Hematopoietic multipotent progenitor cell treated with erythropoietin and hydrocortisone succinate and interleukin-3 and kit ligand, for 4 days (in vitro differentiated cells): ENCODE results near the gene ZDHHC20.

Source experiments
- DNase-seq: peaks from one replicate; pipeline ENCODE4 v3.0.0-alpha.2; 2015

Gene ZDHHC20

DNA sequence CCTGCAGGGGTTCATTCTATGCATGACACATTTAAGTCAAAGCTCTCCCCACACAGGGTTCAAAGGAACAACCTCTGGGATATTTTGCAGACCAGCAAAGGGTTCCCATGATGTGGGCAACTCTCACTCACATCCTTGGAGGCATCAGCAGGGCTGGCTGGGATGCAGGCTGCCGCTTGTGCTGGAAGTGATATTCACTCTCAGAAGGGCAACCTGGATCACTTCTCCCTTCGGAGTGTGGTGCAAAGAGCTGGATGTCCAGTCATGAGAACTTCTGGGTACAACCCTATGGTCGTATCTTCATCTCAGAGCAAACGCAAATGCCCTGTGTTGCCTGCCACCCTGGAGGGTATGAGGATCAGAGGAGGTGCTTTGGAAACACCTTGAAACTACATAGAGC is 98.6 kb downstream of the ZDHHC20 start:
- no peak for DNase-seq

DNA sequence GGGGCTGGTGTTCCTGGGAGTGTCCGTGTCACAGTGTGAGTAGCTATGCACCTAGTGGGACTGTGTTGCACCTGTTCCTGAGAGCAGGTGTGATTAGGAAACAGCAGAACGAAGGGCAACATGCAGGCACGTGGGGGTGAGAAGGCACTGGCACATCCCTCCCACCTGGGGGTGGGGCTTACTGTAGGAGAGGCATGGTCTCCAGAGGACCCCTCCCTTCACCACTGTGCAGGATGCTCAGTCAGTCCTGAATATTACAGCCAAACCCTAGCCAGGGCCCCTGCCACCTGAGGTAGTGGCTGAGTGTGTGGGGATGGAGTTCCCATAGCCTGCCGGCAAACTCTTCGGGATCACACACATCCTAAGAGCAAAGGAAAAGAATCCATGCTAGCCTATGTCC is 99.2 kb downstream of the ZDHHC20 start:
- DNase-seq: no peak

DNA sequence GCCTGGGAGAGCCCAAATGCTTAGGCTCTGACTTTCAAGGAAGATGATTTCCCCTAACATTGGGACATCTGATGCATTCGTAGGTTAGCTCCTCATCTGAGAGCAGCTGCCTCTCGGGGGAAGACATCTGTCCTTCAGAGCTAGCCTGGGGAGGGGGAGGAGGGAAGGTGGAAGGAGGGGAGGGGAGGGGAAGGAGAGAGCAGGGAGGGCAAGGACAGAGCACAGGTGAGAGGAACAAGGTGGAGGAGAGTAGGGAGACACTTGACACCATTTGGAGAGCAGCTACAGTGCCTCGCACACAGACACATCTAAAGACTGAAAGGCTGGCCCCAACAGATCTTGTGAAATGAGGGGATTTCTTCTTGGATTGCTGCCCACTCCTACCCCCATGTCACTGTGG is 103.8 kb downstream of the ZDHHC20 start:
- DNase-seq: no peak

DNA sequence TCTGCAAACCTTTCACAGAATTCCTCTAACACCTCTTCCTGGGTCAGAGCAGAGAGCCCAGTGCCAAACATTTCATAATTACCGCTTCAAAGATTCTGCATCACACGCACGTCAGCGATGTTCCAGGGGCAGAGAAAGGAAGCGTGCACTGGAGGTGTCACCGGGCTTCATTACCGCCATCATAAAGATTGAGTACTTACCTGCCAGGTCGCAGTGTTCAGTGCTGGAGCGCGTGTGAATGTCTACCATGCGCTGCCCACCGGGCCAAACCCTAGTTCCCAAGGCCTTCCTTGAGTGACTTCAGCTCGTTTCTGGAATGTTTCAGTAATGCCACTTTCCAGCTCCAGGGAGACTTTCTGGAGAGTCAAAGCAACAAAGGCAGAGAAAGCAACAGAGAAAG is 104.4 kb downstream of the ZDHHC20 start:
- no peak for DNase-seq

DNA sequence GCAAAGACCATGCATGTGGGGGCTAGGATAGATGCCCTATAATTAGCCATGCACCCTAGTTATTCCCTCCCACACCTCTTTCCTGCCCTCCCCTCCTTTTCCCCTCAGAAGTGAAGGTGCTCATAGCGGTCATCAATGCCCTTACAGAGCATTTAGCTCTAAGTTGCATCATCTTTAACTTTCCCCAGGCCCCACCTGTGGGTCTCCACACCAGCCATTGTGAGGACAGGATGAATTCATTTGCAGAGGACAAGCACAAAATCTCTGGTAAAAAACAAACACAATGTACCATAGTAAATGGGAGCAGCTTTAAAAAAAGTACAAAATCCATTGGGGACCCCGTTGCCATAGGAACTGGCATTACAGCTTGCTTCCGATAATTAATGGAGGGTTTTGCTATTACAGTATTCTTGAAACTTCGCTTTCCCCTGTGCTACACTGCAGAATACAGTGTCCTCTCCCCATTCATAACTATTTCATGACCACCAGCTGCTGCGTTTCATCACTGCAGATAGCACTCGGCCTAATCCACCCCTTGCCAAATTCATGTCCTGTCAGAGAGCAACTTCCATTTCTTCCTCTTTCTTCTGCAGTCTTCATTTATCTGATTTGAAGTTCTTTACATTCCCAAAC is 110.5 kb downstream of the ZDHHC20 start:
- DNase-seq: peak; percentile 58

DNA sequence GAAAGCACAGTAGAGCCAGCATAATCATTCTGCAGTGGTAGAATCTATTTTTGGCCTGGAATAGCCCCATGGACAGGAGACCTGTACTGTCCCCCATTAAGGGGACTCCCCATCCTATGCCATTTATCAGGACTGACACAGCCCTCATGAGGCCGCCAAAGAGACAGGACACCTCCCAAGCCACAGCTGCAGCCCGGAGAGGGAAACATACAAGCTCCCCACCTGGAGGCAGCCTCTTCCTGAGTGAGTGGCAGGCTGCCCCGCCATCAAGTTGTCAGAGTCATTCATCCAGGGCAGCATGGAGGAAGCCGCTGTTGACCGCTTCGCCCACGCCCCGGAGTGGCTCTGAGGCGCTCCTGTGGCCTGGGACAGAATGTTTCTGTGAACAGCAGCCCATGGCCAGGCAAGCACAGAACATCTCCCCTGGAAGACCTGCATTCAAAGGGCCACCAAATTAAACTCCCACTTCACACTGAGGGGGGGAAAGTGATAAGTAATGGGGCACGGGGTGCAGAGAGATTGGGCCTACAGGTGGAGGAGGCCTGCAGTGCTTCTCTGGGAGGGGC is 111.3 kb downstream of the ZDHHC20 start:
- no peak for DNase-seq

DNA sequence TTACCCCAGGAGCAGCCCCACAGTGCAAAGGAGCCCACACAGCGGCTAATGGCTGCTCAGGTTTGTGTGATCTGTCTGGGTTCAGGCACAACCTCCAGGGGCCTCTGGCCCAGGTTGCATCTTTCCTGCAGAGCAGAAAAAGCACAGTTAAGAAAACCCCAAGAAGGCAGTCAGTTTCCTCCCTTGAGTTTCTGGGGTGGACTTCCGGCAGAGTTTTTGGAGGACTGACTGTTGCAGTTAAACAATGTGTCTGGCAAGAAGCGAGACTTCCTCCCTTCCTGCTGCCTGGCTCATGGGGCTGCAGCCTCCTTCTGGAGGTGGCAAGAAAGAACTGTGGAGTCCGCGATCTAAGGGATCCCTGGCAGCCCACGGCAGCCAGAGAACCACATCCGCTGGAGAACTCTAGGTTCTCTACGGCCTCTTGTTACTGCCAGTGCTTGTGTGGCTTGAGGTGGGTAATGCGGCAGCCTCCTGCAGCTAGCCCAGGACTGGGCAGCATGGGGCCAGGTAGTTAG is 114.4 kb downstream of the ZDHHC20 start:
- DNase-seq: peak; percentile 62

DNA sequence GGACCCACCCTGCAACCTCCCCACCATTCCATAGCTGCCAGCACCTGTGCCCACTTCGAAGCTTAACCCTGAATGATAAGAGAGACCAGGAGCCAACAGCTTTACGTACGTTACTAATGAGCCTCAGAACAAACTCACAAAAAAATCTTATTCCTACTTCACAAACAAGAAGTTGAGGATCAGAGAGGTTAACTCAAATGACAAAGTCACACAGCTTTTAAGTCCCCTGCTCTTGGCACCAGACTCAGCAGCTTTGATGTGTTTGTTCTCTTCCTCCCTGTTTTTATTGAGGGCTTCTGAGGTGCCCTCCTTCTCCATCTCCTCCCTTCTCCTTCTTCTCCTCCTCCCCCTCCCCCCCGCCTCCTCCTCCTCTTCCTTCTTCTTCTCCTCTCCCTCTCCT is 115.4 kb downstream of the ZDHHC20 start:
- DNase-seq: no peak

DNA sequence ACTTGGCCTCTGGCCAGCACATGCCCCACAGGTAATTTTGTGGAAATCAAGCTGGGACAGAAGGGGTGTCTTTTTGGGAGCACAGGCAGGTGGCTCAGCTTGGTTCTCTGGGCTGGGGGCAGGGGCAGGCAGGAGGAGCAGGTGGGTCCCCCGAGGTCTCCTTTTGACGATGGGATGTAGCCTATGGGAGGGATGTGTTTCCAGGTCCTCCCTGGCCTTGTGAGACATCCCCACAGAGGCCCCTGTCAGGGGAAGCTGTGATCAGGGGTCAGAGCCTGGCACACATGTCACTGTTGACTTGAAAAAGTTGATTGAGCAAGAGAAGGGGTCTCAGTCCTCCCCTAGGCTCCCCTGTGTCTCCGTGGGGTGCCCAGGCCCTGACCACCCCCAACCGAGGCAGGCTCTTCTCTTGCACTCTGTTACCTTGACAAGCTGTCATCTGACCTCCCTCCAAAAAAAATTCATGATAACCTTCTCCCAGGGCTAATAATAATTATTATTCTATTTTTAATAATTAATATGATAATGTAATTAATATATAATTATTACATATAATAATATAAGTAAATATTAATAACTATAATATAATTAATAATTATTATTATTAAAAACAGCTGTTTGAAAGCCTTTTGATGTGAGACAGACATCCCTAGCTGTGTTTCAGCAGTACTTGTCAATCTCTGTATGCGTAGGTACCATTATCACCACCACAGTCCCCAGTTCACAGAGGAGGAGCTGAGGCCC is 116.2 kb downstream of the ZDHHC20 start:
- DNase-seq: no peak

DNA sequence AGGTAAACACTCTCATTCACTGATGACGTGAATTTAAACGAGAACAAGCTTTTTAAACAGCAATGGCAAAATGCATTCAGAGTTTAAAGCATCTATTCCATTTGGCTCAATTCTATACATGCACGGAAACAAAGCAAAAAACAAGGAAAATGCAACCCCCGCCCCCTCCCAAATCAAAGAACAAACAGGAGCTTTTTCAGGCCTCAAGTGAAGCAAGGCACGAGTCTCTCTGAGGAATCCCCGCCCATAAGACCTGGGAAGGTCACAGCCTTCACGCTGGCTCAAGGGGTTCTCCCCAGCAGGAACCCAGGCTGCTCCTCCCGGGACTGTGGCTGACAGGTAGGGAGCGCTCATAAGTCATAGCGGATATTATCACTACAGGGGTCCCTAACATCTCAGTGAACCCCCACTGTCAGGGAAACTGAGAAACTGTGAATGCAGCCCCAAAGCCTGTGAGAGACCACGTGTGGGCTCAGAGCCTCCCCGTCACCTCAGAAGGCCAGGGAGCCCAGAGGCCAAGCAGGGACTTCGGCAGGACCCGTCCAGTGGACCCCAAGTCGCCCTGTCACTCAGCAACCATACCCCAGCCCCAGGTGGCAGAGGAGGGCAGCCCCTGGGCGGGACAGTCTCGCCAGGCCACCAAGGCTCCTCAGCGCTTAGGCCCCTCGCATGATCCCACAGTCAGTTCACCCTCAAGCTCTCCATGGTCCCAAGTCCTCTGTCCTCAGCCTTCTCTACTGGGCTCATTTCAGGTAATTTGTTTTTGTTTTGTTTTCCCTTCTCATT is 117.3 kb downstream of the ZDHHC20 start:
- DNase-seq: no peak

DNA sequence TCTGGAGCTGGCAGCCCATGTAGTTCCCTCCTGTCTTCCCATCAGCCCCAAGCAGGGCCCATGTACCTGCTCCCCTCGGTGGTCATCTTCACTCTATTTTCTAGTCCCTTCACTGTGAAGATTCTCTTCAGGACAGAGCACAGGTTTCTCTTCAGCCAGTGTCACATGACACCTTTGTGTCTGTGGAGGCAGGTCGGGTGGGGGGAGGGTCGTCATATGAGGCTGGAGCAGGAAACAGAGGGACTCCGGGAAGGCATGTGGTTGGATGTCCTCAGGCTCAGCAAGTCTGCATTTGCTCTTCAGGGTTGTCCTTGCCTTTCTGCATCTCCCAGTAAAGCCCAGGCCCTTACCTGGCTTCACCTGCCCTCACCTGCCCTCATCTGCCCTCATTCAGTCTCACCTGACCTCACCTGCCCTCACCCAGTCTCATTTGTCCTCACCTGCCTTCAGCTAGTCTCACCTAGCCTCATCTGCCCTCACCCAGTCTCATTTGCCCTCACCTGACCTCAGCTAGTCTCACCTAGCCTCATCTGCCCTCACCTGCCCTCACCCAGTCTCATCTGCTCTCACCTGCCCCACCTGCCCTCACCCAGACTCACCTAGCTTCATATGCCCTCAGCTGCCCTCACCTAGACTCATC is 120.3 kb downstream of the ZDHHC20 start:
- no peak for DNase-seq

DNA sequence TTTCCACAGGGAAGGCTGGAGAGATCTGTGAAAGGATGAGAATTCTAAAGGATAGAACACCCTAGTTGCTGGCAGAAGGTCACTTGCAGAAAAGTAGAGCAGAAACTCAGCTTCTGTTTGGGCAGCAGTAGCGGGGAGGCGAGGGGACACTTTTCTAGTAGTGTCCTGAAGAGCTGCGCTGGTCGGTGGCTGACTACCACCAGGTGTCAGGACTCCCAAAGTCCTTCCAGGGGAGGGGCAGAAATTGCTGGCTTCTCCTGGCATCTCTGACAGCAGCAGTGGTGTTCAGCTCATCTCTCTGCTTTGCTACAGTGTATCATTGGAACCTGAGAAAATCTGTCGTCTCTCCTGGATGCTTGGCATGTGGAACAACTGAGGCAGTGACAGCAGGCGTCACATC is 120.9 kb downstream of the ZDHHC20 start:
- DNase-seq: peak; percentile 23

DNA sequence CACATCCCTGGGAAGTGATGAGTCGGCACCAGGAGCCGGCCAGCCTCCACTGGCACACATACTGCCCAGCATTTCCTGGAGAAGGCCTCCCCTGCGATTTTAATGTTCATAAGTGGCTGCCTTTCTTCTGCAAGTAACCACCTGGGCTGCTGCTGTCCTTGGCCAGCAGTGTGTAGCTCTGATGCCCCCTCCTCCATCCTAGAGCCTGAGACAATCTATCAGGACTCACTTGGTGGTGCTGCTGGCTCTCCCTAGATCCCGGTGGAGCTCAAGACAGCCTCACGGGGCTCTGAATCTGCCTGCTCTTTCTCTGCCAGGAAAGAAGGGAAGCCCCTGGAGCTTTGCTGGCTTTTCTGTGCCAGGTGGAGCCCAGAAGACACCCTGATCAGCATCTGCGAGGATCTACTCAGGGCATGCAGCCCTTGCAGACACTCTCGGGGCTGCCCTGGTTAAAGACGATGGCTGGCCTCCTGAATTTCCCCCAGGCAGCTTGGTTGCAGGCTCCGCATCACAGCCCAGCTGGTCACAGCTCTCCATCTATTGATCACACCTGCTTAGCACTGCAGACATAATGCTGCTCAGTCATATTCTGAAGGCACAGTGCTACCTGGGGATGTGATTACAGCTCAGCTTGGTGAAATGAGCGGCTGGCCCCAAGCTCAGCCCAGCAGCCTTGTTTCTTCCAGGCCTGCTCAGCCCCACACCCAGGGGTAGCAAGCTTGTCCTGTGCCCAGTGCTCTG is 122.3 kb downstream of the ZDHHC20 start:
- no peak for DNase-seq

DNA sequence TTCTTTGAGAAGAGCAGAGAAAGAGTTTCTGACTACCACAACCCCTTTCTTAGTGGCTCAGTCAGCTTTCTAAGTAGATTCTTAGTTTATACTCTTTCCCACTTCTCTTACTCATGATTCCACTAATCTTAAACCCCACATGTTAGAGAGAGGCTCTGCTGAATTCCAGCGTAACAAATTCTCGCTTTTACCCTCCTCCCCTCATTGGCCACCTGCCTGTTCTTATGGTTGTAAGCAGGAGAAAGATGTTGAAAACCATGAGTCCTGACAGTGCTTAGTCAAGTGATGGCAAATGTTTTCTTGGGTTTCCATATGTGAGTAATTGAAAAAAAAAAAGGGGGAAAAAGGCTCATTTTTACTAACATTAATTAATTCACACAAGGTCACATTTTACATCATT is 125.9 kb downstream of the ZDHHC20 start:
- DNase-seq: no peak

DNA sequence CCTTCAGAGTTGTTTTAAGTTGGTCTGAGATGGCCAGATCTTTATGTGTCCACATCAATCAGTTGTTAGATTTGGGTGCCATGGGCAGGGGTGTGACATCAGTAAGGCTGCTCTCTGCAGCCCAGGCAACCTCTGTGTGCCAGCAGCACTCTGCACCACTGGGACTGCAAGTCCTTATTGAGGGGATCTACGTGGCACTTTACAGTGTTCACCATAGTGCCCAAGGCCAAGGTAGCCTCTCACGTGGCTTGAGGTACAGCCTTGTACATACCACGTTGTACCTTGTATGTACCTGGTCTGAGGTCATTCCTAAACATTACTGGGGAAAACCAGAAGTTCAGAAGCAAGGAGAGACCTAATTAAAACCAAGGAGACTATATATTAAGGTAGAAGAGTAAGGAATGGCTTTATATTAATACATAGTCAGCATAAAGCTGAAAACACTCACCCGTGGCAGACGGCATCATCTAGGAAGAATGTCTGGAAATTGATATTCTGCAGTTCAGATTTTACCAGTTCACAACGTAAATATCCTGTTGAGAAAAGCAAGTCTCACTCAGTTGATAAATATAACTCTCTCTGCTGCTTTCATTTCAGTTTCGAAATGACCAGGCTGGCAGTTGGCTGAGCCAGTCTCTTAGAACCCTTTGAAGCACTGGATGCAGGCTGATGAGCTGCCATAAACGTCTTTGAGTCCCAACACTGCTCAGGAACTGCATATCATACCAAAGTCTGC is 128.8 kb downstream of the ZDHHC20 start:
- DNase-seq: no peak

DNA sequence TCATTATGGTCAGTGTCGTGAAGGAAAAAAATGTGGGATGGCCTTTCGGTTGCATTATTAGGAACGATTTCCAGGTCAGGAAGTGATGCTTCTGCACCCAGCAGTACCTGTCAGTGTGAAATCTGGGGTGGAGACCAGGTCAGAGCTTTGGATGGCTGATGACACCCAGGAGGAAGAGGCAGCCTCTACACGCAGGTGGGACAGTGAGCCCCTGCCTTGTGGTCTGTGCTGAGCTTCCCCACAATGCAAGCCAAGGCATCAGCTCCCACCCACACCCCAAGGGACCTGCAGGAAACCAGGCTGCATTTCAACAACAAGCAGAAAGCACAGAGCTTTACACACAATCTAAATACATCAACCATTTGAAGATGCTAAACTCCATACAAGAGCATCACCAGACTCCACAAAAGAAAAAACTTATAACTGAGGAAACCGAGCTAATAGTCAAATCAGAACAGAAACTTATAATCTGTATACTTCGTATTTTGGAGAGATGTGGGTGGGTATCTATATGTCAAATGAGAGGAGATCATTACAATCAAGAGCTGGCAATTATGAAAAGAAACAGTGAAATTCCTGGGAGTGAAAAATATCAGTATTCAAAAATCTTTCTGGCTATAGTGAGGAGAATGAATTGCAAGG is 130.1 kb downstream of the ZDHHC20 start:
- no peak for DNase-seq

DNA sequence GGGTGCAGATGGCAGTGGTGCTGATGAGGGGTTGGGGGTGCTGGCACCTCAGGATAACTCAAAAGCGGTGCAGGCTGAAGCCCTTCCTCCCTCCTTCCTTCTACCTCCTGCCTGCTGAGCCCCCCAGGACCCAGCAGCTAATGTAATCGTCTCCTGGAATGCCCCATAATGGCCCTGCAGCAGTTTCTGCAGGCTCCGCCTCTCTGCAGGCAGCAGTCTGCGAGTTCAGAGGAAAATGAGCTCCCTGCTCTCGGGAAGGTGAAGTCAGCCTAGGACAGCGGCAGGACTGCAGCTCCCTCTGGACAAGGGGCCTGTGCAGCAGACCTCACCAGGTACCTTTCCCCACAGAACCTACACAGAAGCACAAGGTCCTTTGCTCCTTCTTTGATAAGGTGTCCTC is 130.9 kb downstream of the ZDHHC20 start:
- no peak for DNase-seq

DNA sequence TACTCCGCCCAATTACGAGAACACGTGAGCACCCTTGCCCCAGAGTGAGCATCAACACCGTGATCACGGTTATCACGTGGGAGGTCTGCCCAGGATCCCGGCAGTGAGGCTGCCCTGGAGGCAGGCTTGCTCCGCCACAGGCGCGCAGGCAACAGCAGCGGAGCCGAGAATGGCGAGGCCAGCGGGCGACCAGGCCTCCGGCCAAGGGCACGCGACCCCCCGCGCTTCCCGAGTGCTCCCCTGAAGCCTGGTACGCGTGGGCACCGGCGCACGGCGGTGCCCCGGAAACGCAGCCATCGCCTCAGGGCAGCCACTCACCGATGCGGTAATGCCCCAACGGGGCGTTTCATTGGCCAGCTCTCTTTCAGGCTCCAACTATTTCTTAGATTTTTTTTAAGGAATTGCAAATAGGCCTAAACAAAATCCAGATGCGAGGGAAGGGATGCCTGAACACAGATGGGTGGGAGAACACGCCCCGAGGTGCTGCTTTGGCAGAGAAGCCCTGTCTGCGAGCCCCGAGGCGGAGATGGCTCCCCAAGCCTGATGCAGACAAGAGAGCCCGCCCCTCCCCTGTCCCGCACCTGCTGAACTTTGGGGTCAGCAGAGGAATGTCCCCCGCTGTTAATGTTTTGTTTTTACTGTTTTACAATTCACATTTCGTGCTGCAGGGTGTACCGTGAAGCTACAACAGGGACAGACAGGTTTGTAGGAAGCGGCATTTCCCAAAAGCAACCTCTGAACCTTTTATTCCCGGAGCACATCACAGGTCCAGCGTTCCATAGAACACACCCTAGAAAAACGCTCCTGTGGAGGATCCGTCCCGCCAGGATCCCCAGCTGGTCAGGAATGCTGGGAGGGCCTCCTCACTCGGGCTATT is 132.7 kb downstream of the ZDHHC20 start:
- DNase-seq: peak; percentile 40

DNA sequence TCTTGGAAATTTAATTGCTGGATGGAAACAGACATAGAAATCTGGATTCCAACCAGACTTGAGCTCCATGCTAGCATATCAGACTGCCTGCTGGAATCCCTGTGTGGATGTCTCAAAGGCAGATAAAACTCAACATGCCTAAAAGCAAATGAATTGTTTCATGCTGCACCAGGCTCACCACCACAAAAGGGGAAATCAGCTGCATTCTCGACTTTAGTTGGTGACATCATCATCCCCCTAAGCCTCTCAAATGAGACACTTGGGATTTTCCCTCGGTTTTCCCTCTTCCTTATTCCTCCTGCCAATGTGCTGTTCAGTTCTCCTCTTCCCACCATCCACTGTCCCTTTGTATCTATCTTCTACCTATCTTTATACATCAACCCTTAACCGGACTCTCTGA is 134.3 kb downstream of the ZDHHC20 start:
- DNase-seq: no peak

DNA sequence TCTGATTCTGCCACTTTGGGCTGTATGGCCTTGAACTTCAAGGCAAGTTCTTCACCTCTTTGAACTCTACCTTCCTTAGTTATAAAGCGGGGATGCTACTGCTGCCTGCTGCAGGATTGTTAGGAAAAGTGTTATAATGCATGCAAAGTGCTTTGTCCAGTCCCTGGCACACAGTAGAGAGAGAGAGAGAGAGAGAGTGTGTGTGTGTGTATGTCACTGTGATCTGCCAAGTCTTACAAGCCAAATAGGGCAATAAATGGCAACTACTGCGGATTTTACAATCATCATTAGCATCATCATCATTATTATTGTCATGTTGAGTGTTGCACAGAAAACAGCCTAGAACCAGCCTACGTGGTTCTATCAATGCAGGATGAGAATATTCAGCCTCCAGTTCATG is 136.1 kb downstream of the ZDHHC20 start:
- DNase-seq: no peak
